Activated naive CD4-positive, alpha-beta T cell treated with Interleukin-2 at 50 U/mL for 16 hours (primary cell): Measurements from ENCODE around the gene SEMA6B.

Source experiments
- DNase-seq: peaks from one replicate; pipeline ENCODE4 v3.0.0-alpha.2; 2020

SEMA6B gene

DNA sequence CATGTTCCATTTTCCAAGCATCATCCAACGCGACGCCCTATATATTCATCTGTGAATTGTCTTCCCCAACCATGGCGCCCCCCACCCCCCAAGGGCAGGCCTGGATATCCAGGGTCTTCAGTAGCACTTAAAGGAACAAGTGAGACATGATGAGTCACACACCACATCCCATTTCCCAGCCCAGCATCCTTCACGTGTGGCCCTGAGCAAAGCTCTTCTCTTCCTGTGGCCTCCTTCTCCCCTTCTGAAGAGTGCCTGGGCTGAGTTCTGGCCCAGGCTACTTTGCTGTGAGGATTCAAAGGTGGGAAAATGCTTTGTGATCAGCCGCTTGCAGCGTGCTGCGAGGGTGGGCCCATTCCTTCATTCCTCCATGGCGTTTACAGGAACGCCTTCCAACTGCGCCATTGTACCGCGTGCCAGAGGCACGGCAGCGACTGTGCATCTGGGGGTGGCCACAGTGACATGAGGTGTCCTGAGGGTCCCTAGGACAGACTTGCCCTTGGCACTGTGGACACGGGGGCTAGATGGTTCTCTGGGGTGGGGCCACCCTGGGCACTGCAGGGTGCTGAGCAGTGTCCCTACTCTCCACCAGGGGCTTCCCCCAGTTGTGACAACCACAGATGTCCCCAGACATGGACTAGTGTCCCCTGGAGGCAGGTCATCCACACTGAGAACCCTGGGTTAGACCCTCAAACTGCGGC is 52.9 kb downstream of the SEMA6B start:
- DNase-seq = no peak

DNA sequence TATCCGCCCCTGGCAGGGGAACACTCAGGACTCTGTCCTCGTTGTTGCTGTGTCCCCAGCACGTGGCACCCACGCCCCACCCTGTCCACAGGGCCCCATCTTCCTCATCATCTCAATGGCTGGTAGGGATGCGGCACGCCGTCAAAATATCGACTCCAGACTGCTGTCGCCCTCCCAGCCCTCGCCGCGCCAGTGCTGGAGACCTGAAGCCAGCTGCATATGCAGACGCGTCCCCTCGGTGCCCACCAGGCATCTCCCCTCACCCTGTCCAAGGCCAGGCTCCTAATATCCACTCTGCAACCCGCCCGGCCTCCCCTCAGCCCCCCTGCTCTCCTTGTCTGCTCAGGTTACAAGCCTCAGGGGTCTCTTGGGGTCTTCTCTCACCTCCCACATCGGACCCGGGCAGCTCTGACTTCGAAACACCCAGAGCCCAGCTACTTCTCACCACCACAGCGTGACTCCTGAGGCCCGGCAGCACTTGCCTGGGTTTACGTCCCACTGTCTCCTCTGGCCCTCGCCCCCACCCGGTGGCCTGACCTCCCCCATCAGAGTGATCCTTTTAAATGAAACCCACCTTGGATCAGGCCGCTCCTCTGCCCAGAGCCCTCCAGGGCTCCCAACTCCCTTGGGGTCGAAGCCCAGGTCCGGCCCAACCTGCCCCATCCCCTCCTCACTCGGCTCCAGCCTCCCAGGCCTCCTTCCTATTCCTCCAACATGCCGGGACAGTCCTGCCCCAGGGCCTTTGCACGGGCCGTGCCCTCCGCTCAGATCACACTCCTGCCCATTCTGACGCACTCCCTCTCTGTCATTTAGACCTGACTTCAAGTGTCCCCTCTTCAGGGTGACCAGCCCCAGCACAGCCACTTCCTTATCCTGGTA is 53.7 kb downstream of the SEMA6B start:
- no peak for DNase-seq

DNA sequence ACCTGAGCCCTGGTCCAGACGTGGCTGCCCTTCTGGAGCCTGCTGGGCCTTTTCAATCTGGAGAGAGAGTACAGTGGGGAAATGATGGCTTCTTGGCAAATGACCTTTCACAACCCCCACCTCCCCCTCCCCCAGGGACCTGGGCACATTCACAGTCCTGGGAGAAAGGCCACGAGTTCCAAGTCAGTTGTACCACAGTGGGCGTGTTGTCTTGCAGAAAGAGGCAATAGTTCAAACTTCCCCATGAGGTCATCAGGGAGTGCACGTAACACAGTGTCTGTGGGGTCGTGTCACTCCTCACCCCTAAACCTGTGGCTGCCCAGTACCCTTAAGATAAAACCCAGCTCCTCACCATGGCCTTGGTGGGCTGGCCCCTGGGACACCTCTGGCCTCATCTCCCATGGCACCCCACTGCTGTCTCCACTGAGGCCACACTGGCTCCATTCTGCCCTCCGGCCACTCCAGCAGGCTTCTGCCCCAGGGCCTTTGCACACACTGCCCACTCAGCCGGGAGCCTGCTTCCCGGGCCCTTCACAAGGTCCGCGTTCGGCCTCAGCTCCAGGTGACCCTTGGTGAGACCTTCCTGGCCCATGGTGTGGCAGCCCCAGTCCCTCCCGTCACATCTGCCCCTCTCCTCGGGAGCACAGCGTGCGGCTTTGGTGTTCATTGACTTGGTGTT is 54.5 kb downstream of the SEMA6B start:
- no peak for DNase-seq

DNA sequence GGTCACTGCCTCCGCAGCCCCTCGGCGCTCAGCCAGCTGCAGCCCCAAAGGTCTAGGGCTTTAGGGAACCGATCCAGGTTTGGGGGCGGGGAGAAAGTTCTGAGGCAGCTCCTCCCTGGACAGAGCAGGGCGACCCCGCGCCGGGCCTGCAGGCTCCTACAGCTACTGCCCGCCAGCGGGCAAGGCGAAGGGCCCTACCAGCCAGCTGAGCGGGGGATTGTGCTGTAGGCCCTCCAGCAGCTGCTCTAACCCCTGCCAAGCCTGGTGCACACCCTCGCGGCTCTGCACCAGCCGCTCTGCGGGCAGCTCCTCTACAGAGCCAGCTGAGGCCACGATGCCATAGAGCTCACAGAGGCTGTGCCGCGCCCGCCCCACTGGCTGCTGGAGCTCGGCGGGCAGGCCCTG is 55.2 kb downstream of the SEMA6B start:
- no peak for DNase-seq

DNA sequence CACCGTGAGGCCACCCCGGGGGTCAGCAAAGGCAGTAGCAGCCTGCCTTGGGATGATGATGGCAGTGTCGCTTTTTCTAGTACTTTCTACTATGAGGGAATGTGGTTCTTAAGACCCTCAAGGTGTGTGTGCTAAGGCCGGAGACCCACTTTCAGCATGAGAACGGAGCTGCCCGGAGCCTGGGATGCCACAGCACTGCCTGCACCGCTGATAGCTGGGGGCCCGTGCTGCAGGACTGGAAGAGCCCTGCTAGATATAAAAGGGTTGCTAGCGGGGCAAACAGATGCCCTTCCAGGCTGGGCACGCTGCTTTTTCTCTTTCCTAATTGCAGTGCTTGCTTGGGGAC is 55.7 kb downstream of the SEMA6B start:
- no peak for DNase-seq

DNA sequence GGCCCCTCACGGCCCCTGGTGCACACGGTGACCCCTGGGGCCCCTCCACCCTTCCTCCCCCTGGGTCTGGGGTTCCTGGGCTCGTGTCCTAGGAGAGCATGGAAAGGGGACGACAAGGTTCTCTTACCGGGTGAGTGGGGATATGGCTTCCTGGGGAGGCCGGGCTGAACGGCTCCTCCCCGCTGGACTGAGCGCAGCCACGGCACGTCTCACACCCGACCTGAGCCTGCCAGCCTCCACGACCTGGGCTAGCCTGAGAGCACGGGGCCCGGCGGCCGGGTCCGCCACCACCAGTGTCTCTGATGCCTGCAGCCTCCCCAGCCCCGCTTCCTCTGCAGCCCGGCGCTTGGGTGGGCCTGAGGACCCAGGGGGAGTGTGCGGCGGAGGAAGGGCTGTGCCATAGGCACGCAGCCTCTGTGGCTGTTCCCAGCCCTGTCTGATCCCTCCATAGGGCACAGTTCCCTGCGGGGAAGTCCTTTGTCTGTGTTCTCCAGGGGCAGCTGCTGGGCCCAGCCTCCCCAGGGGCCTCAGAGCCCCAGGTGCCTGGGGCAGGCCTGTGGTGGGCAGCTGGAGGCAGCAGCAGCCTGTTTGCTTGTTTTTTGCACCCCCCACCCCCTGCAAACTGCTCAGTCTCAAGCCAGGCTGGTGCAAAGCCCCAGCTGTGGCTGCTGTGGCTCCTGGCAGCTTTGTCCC is 56.2 kb downstream of the SEMA6B start:
- no peak for DNase-seq

DNA sequence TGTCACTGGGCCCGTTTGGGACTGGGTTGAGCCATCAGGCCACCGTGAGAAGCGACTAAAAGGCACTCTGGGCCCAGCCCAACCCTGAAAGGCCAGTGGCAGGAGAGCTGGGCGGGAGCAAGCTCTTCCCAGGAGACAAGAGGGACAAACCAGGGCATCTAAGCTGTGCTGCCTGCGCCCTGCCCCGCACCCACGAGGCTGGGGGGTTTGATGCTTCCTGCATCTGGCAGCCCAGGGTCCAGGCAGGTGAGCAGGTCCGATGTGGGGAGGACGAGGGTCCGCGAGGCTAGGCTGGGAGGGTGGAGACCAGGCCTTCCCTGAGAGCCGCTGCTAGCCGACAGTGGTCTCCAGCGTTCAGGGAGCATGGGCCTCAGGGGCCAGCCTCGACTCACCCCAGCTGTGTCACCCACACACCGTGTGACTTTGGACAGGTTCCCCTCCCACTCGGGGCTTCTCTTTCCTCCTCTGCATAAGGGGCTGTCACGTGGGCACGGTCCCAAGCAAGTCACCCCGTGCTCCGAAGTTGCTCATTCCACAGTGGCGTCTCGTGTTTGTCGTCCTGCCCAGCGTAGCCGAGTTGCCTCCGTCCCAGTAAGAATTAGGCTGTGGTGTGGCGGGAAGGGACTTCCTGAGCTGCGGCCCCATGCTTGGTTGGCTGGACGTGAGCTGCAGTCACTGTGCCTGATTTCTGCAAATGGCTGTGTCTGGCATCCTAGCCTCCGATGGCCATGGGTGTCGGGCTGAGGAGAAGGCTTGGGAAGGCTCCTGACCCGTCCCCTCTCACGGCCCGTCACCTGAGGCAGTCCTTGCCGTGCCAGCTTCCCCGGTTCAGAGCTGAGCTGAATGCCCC is 57.0 kb downstream of the SEMA6B start:
- DNase-seq = no peak

DNA sequence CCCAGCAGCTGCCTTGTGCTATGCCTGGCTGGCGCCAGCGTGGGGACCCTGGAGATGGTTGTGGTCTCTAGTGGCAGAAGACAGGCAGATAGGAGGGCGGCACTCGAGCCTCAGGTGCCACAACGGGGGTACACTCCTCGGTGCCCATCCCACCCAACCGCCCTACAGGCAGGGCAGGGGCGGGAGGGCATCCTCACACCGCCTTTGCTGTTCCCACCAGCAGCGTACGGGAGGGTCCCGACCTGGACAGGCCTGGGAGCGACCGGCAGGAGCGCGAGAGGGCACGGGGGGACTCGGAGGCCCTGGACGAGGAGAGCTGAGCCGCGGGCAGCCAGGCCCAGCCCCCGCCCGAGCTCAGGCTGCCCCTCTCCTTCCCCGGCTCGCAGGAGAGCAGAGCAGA is 57.8 kb downstream of the SEMA6B start:
- DNase-seq = no peak

DNA sequence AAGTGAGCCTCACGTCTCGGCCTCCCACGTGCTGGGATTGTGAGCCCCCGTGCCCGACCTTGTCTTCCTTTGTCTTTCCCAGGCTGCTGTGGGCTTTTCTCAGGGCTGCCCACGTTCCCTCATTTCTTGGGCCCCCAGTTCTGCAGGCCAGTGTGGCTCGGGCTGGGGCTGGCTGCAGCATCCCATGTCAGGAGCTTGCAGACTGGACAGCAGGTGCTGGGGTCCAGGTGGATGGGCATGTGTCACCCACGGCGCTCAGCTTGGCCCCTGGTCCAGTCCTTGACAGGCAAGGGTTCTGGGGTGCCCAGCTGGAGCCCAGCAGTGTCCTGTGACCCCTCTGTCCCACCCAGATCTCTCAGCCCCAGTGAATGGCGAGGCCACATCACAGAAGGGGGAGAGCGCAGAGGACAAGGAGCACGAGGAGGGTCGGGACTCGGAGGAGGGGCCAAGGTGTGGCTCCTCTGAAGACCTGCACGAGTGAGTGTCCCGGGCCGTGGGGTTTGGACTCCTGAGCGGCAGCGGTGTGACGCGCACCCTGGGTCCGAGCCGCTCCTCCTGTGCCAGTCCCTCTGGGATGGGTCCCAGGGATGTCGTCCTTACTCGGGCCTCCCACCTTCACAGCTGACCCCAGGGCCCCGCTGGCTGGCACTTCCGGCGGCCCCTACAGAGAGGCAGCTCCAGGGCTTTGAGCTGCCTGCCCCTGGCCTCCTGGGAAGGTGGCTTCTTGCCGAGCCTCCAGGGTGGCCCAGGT is 58.5 kb downstream of the SEMA6B start:
- no peak for DNase-seq

DNA sequence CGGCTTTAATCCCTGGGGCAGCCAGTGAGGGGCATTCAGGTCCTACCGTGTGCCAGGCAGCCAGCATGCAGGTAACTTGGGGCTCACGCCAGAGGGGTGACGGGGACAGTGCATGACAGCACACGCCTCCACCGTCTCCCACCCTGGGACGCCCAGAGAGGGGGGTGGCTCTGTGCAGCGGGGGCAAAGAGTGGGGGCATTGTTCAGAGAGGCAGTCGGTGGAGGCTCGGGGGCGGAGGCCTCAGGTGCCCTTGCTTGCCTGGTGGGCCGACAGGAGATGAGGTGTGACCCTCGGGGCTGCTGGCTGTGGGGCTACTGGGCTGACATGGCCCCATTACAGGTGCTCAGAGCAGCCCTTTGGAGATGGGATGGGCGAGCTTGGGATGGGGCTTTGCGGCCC is 59.6 kb downstream of the SEMA6B start:
- DNase-seq = no peak

DNA sequence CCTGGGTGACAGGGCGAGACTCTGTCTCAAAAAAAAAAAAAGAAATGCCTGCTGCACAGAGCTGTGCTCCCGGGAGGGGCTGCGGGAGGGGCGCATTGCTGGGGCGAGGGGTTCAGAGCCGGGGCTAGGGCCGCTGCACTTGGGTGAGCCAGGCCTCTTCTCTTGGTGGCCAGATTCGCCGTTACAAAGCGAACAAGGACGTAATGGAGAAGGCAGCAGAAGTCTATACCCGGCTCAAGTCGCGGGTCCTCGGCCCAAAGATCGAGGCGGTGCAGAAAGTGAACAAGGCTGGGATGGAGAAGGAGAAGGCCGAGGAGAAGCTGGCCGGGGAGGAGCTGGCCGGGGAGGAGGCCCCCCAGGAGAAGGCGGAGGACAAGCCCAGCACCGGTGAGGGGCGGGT is 60.2 kb downstream of the SEMA6B start:
- no peak for DNase-seq

DNA sequence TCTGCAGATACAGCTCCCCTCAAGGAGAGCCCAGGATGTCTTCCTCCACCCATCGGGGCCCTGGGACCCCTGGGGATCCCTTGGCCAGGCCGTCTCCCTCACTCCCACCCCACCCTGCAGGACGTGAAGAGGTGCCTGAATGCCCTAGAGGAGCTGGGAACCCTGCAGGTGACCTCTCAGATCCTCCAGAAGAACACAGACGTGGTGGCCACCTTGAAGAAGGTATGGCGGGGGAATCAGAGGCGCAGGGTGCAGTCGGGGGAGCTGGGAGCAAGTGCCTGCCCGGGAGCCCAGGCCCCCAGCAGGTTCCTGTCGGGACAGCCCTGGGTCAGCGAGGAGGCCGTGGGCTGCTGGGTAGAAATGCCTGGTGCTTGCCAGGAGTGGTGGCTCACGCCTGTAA is 60.8 kb downstream of the SEMA6B start:
- DNase-seq = no peak

DNA sequence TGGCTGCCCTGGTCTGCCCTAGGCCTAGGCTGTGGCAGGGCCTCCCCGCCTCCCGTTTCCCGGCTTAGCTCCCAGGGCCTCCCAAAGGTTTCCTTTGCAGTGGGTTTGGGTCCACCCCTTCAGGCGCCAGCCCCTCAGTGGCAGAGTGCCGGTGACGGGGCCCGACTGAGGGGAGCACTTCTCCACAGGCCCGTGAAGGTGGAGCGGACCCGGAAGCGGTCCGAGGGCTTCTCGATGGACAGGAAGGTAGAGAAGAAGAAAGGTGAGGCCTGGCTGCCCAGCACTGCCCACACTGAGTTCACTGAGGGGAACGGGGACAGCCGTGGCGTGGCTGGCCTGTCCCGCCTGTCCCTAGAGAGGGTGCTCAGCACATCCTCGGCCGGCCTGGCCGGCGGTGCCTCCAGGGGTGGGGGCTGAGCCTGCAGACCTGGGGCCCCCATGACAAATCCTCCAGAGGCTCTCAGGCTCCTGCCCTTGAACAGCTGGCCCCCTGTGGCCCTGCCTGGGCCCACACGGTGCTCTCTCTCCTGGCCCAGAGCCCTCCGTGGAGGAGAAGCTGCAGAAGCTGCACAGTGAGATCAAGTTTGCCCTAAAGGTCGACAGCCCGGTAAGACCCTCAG is 61.6 kb downstream of the SEMA6B start:
- DNase-seq = no peak

DNA sequence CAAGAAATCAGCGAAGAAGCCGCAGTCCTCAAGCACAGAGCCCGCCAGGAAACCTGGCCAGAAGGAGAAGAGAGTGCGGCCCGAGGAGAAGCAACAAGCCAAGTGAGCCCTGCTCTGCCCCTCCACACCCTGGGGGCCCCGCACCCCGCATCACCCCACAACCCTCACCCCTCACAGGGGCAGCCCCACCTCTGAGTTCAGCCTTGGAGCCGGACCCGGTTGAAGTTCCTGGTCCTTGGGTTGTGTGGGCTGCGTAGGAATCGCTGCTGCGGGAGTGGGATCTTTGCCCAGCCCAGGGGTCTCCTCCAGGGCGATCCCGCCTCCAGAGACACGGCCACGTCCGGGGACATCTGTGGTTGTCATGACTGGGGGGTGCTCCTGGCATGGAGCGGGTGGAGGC is 63.2 kb downstream of the SEMA6B start:
- DNase-seq = no peak

DNA sequence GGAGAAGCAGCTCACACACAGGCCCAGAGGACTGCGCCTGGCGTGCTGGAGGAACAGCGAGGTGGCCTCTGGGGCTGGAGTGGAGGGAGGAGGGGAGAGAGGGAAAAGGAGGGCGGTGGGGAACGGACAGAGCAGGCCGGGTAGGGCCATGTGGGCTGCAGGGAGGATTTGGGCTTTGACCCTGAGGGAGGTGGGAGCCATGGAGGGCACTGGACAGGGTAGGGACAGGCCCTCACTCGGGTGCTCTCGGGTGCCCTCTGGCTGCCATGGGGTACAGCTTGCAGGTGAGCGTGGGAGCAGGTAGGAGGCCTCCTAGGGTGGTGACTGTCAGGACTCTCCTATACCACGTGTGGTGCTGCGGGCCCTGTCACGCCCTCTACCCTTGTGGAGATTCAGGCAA is 64.0 kb downstream of the SEMA6B start:
- DNase-seq = no peak

DNA sequence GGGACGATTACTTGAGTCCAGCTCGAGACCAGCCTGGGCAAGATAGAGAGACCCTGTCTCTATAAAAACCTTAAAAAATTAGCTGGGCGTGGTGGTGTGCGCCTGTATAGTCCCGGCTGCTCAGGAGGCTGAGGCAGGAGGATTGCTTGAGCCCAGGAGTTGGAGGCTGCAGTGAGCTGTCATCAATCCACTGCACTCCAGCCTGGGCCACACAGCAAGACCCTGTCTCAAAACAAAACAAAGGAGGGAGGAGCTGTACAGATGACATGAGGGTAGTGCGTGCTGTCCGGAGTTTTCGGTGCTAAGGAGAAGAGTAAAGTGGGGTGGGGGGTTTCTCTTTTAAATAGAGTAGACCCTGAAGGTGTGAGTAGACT is 64.8 kb downstream of the SEMA6B start:
- DNase-seq = no peak

DNA sequence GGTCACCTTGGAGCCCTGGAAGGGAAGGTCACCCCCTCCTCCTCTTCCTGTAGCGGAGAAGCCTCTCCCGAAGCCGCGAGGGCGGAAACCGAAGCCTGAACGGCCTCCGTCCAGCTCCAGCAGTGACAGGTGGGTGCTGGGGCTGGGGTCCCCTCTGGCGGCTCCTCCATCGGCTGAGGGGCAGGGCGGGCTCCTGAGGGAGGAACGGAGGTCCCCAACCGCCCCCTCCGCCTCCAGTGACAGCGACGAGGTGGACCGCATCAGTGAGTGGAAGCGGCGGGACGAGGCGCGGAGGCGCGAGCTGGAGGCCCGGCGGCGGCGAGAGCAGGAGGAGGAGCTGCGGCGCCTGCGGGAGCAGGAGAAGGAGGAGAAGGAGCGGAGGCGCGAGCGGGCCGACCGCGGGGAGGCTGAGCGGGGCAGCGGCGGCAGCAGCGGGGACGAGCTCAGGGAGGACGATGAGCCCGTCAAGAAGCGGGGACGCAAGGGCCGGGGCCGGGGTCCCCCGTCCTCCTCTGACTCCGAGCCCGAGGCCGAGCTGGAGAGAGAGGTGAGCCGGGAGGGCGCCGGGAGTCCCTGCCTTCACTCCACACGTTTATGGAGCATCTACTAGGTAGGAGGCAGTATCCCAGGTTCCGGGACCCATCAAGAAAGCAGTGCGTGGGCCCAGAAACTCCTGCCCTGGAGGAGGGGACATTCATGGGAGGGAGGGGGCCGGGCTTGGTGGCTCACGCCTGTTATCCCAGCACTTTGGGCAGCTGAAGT is 65.4 kb downstream of the SEMA6B start:
- no peak for DNase-seq

DNA sequence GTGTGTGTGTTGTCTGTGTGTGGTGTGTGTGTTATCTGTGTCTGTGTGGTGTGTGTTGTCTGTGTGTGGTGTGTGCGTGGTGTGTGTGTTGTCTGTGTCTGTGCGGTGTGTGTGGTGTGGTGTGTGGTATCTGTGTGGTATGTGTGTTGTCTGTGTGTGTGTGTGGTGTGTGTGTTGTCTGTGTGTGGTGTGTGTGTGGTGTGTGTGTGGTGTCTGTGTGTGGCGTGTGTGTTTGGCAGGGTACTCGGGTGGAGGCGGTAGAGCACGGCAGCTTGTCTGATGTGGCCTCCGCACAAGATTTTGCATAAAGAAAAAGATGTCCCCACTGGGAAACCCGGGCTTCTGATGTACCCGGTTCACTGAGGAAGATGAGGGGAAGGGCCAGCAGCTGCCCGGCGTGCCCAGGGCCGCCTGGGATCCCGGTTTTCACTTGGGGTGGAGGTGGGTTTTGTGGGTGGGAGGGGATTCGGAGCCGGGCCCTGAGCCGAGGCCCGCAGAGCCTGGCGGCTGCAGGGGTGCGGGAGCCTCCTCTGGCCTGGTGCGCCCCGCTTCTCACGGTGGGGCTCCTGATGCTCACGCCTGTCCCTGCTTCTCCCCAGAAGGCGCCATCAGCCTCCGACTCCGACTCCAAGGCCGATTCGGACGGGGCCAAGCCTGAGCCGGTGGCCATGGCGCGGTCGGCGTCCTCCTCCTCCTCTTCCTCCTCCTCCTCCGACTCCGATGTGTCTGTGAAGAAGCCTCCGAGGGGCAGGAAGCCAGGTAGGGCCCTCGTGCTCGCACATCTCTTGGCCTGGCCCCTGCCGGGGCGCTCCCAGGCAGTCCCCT is 66.2 kb downstream of the SEMA6B start:
- no peak for DNase-seq
